ENCODE measurements around the gene GPANK1.

The GPANK1 gene

GRCh38 chr6:31617010-31617409 is 47.8 kb downstream of the GPANK1 start:
- no peak for DNase-seq (ENCODE audit: low read depth)

GRCh38 chr6:31615748-31616147 is 49.0 kb downstream of the GPANK1 start:
- peak; percentile 27 for DNase-seq (ENCODE audit: low read depth)

GRCh38 chr6:31614684-31615578 is 49.9 kb downstream of the GPANK1 start, which contains the start of gene AIF1:
Gene AIF1 (plus strand): TSS chr6:31615234. CDS start chr6:31615330, 96 bp downstream.
- DNase-seq (ENCODE audit: low read depth) = no peak

- no peak for DNase-seq (ENCODE audit: low read depth)
These were observed 50.6 kb downstream of the GPANK1 start for GRCh38 chr6:31614075-31614619.

All from activated T-cell treated with anti-CD3 and anti-CD28 coated beads for 48 hours (primary cell).